ENCODE results near the gene PTPRN2.

Gene PTPRN2

GRCh38 chr7:157830331-157830730 lies 757.3 kb downstream of the PTPRN2 start:
- no peak for DNase-seq (ENCODE audit: low spot score)

DNA sequence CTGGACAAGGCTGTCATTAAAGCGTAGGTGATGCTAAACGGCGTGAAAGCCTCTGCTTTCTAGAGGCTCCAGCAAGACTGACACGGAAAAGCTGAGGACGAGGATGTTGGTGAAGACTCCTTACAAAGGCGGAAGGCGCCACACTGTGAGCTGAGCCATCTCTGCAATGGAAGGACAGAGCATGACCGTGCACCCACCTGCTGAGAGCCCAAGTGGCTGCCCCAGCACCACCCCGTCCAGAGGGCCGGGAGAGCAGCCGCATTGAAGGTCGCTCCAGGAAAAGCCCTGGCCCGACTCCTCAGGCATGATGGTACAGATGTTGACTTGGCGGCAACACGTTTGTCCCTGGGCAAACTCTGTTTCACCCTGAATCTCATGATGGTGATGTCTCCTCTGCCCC lies 758.1 kb downstream of the PTPRN2 start:
- no peak for DNase-seq (ENCODE audit: low spot score)

DNA sequence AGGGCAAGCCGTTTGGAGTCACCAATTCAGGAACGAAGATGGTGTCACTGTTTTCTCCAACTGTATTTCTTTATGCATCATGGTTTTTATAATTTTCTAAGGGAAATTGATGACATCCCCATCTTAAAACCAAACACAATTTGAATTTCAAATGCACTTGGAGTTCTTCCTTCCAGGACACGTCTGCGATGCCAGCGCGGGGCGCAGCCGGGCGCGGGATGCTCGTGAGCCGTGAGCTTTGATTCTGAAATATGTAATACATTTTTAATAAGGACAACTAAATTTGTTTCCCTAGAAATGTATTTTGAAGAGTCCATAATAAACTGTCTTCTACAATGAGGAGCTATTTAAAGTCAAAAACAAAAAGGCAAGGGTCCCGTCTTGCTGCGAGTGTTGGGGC lies 758.7 kb downstream of the PTPRN2 start:
- DNase-seq (ENCODE audit: low spot score), result no peak

DNA sequence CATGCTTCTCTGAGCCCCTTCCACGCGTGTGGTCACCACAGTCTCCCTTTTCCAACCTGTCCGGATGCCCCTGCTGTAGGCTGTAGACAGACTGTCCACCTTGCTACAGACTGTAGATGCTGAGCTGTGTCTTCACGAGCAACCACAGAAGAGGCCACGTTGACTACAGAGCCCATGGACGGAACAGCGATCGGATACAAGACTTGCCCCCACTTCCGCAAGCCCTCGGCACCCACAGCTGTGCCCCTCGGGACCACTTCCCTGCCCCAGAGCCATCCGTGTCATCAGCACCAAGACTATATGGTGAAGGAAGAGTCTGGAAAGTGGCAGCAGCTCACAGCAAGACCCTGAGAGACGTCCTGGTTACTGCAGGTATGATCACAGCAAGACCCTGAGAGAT lies 759.4 kb downstream of the PTPRN2 start:
- no peak for DNase-seq (ENCODE audit: low spot score)

GRCh38 chr7:157827863-157828160 lies 759.8 kb downstream of the PTPRN2 start:
- DNase-seq (ENCODE audit: low spot score), result no peak

- DNase-seq (ENCODE audit: low spot score), result no peak
These were observed 760.4 kb downstream of the PTPRN2 start for GRCh38 chr7:157827045-157827862.

DNA sequence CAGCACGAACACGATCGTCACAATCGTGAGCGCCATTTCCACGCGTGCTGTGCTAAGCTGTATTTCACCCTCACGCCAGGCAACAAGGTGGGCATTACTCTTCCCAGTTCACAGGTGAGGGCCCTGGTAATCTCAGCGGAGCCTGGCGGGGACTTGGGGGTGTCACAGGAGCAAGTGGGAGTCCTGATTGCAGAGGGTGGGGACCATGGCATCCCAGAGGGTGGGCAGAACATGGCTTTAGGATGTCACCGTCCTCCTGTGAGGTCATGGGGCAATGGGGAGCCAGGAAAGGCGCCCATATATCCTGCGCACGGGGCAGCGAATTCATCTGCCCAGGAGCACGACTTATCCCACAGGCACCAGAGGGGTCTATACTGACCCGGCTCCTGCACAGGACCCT lies 761.1 kb downstream of the PTPRN2 start:
- no peak for DNase-seq (ENCODE audit: low spot score)

GRCh38 chr7:157825325-157825724 lies 762.3 kb downstream of the PTPRN2 start:
- DNase-seq (ENCODE audit: low spot score), result no peak

- DNase-seq (ENCODE audit: low spot score), result no peak
These were observed 762.9 kb downstream of the PTPRN2 start for GRCh38 chr7:157824819-157825121.

GRCh38 chr7:157824011-157824818 lies 763.4 kb downstream of the PTPRN2 start:
- DNase-seq (ENCODE audit: low spot score), result no peak

GRCh38 chr7:157822688-157823031 lies 765.0 kb downstream of the PTPRN2 start:
- DNase-seq (ENCODE audit: low spot score), result no peak

DNA sequence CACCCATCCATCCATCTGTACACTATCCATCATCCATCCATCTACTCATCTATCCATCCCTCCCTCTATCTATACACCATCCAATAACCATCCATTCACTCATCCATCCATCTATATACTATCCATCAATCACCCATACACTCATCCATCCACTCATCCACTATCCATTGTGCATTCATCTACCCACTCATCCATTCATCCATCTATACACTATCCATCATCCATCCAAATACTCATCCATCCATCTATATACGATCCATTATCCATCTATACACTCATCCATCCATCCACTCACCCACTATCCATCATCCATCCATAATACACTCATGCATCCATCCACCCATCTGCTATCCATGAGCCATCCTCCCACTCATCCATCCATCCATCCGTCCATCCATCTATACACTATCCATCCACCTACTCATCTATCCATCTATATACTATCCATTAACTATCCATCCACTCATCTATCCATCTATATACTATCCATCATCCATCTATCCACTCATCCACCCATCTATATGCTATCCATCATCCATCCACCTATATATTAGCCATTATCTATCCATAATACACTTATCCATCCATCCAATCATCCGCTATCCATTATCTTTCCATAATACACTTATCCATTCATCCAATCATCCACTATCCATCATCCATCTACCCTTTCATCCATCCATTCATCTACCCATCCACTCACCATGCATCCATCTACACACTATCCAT lies 765.5 kb downstream of the PTPRN2 start:
- DNase-seq (ENCODE audit: low spot score), result no peak

DNA sequence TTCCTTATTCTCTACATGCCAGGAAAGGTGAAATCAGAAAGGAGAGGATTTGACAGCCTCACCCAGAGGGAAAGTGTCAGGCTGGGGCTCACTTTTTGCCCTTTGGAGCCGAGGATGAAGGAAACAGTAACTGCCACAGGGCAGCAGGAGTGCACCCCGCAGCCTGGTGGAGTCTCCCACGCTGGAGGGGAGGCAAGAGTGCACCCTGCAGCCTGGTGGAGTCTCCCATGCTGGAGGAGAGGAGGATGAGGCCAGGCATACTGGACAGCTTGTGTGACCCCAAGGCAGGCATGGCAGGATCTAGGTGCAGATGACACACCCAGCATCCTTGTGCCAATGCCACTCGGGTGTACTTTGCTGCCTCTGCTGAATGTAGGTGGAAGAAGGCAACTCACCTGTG lies 766.8 kb downstream of the PTPRN2 start:
- no peak for DNase-seq (ENCODE audit: low spot score)

GRCh38 chr7:157819455-157819807 lies 768.2 kb downstream of the PTPRN2 start:
- no peak for DNase-seq (ENCODE audit: low spot score)

- DNase-seq (ENCODE audit: low spot score), result no peak
These were observed 768.7 kb downstream of the PTPRN2 start for GRCh38 chr7:157818701-157819454.

- DNase-seq (ENCODE audit: low spot score), result no peak
These were observed 769.5 kb downstream of the PTPRN2 start for GRCh38 chr7:157817944-157818700.

GRCh38 chr7:157817433-157817832 lies 770.2 kb downstream of the PTPRN2 start:
- DNase-seq (ENCODE audit: low spot score), result no peak

- DNase-seq (ENCODE audit: low spot score), result no peak
These were observed 770.9 kb downstream of the PTPRN2 start for GRCh38 chr7:157816526-157817250.

- DNase-seq (ENCODE audit: low spot score), result no peak
These were observed 771.5 kb downstream of the PTPRN2 start for GRCh38 chr7:157816086-157816485.

- DNase-seq (ENCODE audit: low spot score), result no peak
These were observed 772.0 kb downstream of the PTPRN2 start for GRCh38 chr7:157815706-157816022.
